Measurements from ENCODE around the gene ZBTB45. TPM values are rescaled to one million over a fixed set of nuclear protein-coding genes. Genes with fewer than 3 reads are reported as not detected.

The ZBTB45 gene
- total RNA-seq, 1 experiment from 2014 or later = 19.6 TPM

- H3K4me1 Mint-ChIP-seq (ENCODE audit: low read depth, unreplicated experiment) = peaks cover 29% of the 10 kb centered on the region
- TF ChIP-seq, protein P1, sequence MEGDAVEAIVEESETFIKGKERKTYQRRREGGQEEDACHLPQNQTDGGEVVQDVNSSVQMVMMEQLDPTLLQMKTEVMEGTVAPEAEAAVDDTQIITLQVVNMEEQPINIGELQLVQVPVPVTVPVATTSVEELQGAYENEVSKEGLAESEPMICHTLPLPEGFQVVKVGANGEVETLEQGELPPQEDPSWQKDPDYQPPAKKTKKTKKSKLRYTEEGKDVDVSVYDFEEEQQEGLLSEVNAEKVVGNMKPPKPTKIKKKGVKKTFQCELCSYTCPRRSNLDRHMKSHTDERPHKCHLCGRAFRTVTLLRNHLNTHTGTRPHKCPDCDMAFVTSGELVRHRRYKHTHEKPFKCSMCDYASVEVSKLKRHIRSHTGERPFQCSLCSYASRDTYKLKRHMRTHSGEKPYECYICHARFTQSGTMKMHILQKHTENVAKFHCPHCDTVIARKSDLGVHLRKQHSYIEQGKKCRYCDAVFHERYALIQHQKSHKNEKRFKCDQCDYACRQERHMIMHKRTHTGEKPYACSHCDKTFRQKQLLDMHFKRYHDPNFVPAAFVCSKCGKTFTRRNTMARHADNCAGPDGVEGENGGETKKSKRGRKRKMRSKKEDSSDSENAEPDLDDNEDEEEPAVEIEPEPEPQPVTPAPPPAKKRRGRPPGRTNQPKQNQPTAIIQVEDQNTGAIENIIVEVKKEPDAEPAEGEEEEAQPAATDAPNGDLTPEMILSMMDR (IDR thresholded peaks at IDR 0.05; ENCODE audit: unreplicated experiment) = no peak
- CTCF ChIA-PET = interaction anchor here (1.1 to 1.4 kb wide), 3 partner anchors 34 to 277 kb away, joined by 3 to 6 read pairs (median 5); partner anchors contain the start of gene ZBTB45
- peak overlapping the region; percentile 79 for H3K4me3 Mint-ChIP-seq (ENCODE audit: low read depth, unreplicated experiment)
- no peaks in the 10 kb centered on the region for H3K9me3 Mint-ChIP-seq (ENCODE audit: low read depth, unreplicated experiment)
- no TSS peak for BruUV-seq (replicated peaks)
- no peaks in the 10 kb centered on the region for H3K27me3 Mint-ChIP-seq (ENCODE audit: unreplicated experiment)
- peak overlapping the region; percentile 88 for H3K27ac Mint-ChIP-seq (ENCODE audit: unreplicated experiment)
- H3K36me3 Mint-ChIP-seq (ENCODE audit: insufficient read depth, unreplicated experiment) = peaks cover 92% of the 10 kb centered on the region
- intact Hi-C loops (cut with micrococcal nuclease; ENCODE audit: unreplicated experiment) = no loop called here
- DNase-seq = no peak
Observed at GRCh38 chr19:58555369-58555885, 35.8 kb upstream of the ZBTB45 start.

DNA sequence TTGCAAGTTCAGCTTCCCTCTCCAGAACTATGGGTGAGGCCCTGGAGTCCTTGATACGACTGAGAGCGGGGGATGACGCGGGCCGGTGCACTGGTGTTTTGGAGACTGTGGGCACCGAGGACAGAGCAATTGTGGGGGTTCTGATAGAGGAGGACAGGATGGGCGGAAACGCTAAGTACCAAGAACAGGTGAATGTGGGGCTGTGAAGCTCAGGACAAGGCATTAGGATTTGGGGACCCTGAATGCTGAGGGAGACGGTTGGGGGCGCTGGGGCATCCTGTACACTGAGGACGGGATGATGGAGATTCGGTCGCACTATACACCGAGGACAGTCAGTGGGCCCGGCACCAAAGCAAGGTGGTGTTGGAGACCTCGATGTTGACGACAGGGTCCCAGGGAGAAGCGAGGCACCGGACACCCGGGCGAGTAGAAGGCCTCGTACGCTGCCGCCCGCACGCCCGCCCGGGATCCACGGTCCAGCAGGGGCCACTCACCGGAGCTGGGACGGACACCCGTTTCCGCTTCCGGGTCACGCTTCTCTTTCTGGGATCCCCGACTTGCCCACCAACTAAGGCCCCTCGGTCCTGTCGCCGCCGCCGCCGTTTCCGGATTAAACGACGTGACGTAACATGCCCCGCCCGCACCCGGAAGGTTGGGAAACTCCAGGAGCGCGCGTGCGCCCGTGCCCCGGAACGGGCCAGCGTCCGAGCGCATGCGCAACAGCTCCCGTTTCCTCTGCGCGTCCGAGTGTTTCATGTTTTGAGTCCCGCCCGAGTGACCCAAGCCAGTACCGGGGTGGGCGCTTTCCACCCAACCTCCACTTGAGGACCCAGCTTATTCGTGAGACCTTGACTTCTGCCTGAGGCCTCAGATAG is 35.1 kb upstream of the ZBTB45 start, which contains the start of gene CHMP2A:
Gene CHMP2A (minus strand): TSS at position 612 of the 875 bp plus-strand sequence. CDS start 893 bp downstream, outside the sequence.
- H3K27me3 Mint-ChIP-seq (ENCODE audit: unreplicated experiment) = no peaks in the 10 kb centered on the region
- H3K27ac Mint-ChIP-seq (ENCODE audit: unreplicated experiment) = peak within 1 kb of the TSS; percentile 88
- H3K36me3 Mint-ChIP-seq (ENCODE audit: insufficient read depth, unreplicated experiment) = peaks cover 94% of the 10 kb centered on the region
- peak; percentile 99 for DNase-seq
- peaks cover 29% of the 10 kb centered on the region for H3K4me1 Mint-ChIP-seq (ENCODE audit: low read depth, unreplicated experiment)
- intact Hi-C loops (cut with micrococcal nuclease; ENCODE audit: unreplicated experiment) = no loop called here
- TSS peak; percentile 43 for BruUV-seq (replicated peaks)
- TF ChIP-seq, protein P1 (IDR thresholded peaks at IDR 0.05; ENCODE audit: unreplicated experiment) = no peak
- H3K4me3 Mint-ChIP-seq (ENCODE audit: low read depth, unreplicated experiment) = peak within 1 kb of the TSS; percentile 79
- no peaks in the 10 kb centered on the region for H3K9me3 Mint-ChIP-seq (ENCODE audit: low read depth, unreplicated experiment)
- CTCF ChIA-PET = interaction anchor here (0.6 to 1.4 kb wide), 6 partner anchors 21 to 277 kb away, joined by 3 to 6 read pairs (median 4); partner anchors contain the start of gene ZBTB45

DNA sequence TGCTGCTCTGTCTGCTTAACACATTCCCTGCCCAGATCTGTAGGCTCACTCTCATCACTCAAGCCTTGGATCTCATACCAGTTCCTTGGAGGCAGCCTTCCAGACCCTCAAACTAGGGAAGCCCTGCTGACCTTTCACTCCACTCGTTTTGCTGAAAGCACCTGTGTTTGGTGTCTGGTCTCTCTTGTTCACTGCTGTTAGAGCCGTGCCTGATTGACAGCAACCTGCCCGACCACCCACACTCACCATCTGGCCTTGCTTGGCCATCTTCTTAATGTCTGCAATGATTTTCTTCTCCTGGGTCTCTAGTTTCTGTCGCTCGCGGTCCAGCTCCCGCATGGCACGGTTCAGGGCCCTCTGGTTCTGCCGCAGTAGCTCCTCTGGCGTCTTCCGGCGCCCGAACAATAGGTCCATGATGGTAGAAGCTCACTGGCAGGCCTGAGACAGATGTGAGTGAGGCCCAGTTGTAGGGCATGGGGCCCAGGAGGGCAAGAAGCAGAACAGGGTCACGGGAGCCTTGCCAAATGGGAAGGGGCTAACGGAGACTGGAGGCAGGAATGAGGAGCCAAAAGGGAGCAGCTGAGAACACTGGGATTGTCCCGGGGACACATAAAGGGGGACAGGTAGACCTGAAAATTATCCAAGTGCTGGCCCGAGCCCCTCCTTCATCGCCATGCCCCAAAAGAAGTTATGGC is 34.3 kb upstream of the ZBTB45 start:
- Mint-ChIP-seq H3K9me3 (ENCODE audit: low read depth, unreplicated experiment) (no peaks in the 10 kb centered on the region), H3K27me3 (ENCODE audit: unreplicated experiment) (no peaks in the 10 kb centered on the region), H3K36me3 (ENCODE audit: insufficient read depth, unreplicated experiment) (peaks cover 92% of the 10 kb centered on the region), H3K4me3 (ENCODE audit: low read depth, unreplicated experiment) (peak overlapping the region; percentile 79), H3K27ac (ENCODE audit: unreplicated experiment) (peak overlapping the region; percentile 88), H3K4me1 (ENCODE audit: low read depth, unreplicated experiment) (peaks cover 29% of the 10 kb centered on the region)
- intact Hi-C loops (cut with micrococcal nuclease; ENCODE audit: unreplicated experiment) = no loop called here
- CTCF ChIA-PET = interaction anchor here (1.2 kb wide), 1 partner anchor 40 kb away, joined by 4 read pairs; no protein-coding TSS in a partner anchor
- TF ChIP-seq, protein P1 (IDR thresholded peaks at IDR 0.05; ENCODE audit: unreplicated experiment) = no peak
- DNase-seq = no peak
- BruUV-seq (replicated peaks) = no TSS peak

- peaks cover 29% of the 10 kb centered on the region for H3K4me1 Mint-ChIP-seq (ENCODE audit: low read depth, unreplicated experiment)
Observed at GRCh38 chr19:58552655-58553054, 33.0 kb upstream of the ZBTB45 start.

More at GRCh38 chr19:58552655-58553054, 33.0 kb upstream of the ZBTB45 start:
- DNase-seq = no peak
- Mint-ChIP-seq H3K4me3 (ENCODE audit: low read depth, unreplicated experiment) (no peak overlapping the region), H3K36me3 (ENCODE audit: insufficient read depth, unreplicated experiment) (peaks cover 90% of the 10 kb centered on the region), H3K27ac (ENCODE audit: unreplicated experiment) (no peak overlapping the region), H3K27me3 (ENCODE audit: unreplicated experiment) (no peaks in the 10 kb centered on the region), H3K9me3 (ENCODE audit: low read depth, unreplicated experiment) (no peaks in the 10 kb centered on the region)
- intact Hi-C loops (cut with micrococcal nuclease; ENCODE audit: unreplicated experiment) = no loop called here
- TF ChIP-seq, protein P1 (IDR thresholded peaks at IDR 0.05; ENCODE audit: unreplicated experiment) = no peak
- CTCF ChIA-PET = no interaction called here
- no TSS peak for BruUV-seq (replicated peaks)
